ENCODE data around the gene FBXO28.

Gene FBXO28

DNA sequence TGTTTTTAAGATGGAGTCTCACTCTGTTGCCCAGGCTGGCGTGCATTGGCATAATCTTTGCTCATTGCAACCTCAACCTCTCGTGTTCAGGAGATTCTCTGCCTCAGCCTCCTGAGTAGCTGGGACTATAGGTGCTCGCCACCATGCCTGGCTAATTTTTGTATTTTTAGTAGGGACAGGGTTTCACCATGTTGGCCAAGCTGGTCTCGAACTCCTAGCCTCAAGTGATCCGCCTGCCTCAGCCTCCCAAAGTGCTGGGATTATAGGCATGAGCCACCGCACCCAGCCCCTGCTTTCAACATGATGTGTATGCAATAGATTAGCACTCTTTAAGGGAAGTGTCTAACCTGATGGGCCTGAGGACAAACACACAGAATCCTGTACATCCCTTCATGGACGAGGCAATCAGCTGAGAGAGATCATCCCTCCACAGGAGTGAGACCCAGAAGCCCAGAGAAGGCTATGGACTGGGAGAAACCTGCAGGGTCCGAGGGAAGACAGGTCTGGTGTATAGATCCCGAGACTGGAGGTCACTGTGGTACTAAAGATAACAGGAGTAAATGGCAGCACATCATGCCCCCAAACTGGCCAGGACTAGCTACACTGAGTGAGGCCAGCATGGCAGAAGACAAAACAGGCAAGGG lies 63.6 kb downstream of the FBXO28 start:
- TF ChIP-seq EZH2 (optimal IDR thresholded peaks at IDR 0.05; ENCODE audit: low read depth, low read length) (no peak), EZH2phosphoT487 (IDR thresholded peaks at IDR 0.05; ENCODE audit: low read length) (no peak)
- TF ChIP-seq, protein P1, sequence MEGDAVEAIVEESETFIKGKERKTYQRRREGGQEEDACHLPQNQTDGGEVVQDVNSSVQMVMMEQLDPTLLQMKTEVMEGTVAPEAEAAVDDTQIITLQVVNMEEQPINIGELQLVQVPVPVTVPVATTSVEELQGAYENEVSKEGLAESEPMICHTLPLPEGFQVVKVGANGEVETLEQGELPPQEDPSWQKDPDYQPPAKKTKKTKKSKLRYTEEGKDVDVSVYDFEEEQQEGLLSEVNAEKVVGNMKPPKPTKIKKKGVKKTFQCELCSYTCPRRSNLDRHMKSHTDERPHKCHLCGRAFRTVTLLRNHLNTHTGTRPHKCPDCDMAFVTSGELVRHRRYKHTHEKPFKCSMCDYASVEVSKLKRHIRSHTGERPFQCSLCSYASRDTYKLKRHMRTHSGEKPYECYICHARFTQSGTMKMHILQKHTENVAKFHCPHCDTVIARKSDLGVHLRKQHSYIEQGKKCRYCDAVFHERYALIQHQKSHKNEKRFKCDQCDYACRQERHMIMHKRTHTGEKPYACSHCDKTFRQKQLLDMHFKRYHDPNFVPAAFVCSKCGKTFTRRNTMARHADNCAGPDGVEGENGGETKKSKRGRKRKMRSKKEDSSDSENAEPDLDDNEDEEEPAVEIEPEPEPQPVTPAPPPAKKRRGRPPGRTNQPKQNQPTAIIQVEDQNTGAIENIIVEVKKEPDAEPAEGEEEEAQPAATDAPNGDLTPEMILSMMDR (IDR thresholded peaks at IDR 0.05; ENCODE audit: low read length): no peak
- Histone ChIP-seq H3K4me3 (ENCODE audit: low read length) (no peak overlapping the region), H3K4me1 (ENCODE audit: low read length) (0 out of 2 replicates have a peak, but pooled peaks cover 6% of the 10 kb centered on the region), H3K9me3 (replicated peaks; ENCODE audit: insufficient read depth, low read length) (no peaks in the 10 kb centered on the region), H3K4me2 (ENCODE audit: low read depth, low read length) (no peak overlapping the region), H3K27ac (ENCODE audit: low read length) (no peak overlapping the region), H3F3A (ENCODE audit: insufficient read depth, low read length) (peaks cover 16% of the 10 kb centered on the region), H3K36me3 (replicated peaks; ENCODE audit: insufficient read depth, low read length) (no peaks in the 10 kb centered on the region), H3K79me2 (ENCODE audit: low read length) (no peaks in the 10 kb centered on the region), H4K20me1 (ENCODE audit: insufficient read depth, low read length) (no peaks in the 10 kb centered on the region), H3K27me3 (replicated peaks; ENCODE audit: insufficient read depth, low read length) (no peaks in the 10 kb centered on the region), H3K9me2 (replicated peaks; ENCODE audit: insufficient read depth, low read length) (no peaks in the 10 kb centered on the region), H2AFZ (ENCODE audit: low read length) (no peak overlapping the region), H3K9ac (ENCODE audit: low read length) (no peak overlapping the region)
- DNase-seq: no peak

DNA sequence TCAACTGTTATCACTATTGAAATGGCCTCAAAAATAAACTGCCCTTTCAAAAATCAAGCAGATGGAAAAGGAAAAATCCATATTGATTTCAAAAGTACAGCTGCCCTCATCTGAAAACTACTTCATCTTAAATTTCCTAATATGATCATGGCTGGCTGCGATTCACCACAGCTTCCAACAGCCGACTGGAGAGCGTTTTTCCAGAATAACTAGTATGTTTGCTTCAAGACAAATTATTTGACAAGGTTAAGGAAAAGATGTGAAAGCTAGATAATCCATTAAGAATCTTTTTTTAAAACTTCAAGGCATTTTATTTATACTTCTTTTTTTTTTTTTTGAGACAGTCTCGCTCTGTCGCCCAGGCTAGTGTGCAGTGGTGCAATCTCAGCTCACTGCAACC lies 65.0 kb downstream of the FBXO28 start:
- Histone ChIP-seq H3K27ac (ENCODE audit: low read length) (no peak overlapping the region), H3K9ac (ENCODE audit: low read length) (no peak overlapping the region), H3K4me2 (ENCODE audit: low read depth, low read length) (no peak overlapping the region), H3K4me1 (ENCODE audit: low read length) (0 out of 2 replicates have a peak, but pooled peaks cover 6% of the 10 kb centered on the region), H4K20me1 (ENCODE audit: insufficient read depth, low read length) (no peaks in the 10 kb centered on the region), H3K27me3 (replicated peaks; ENCODE audit: insufficient read depth, low read length) (no peaks in the 10 kb centered on the region), H3K79me2 (ENCODE audit: low read length) (peaks cover 5% of the 10 kb centered on the region), H3K9me2 (replicated peaks; ENCODE audit: insufficient read depth, low read length) (no peaks in the 10 kb centered on the region), H2AFZ (ENCODE audit: low read length) (no peak overlapping the region), H3F3A (ENCODE audit: insufficient read depth, low read length) (peaks cover 25% of the 10 kb centered on the region), H3K4me3 (ENCODE audit: low read length) (no peak overlapping the region), H3K9me3 (replicated peaks; ENCODE audit: insufficient read depth, low read length) (no peaks in the 10 kb centered on the region), H3K36me3 (replicated peaks; ENCODE audit: insufficient read depth, low read length) (no peaks in the 10 kb centered on the region)
- TF ChIP-seq EZH2phosphoT487 (IDR thresholded peaks at IDR 0.05; ENCODE audit: low read length): no peak
- no peak for TF ChIP-seq EZH2 (optimal IDR thresholded peaks at IDR 0.05; ENCODE audit: low read depth, low read length)
- TF ChIP-seq, protein P1 (IDR thresholded peaks at IDR 0.05; ENCODE audit: low read length): no peak
- DNase-seq: no peak

- no peak overlapping the region for H3K4me3 ChIP-seq (ENCODE audit: low read length)
- H3K9me3 ChIP-seq (replicated peaks; ENCODE audit: insufficient read depth, low read length): no peaks in the 10 kb centered on the region
- H3F3A ChIP-seq (ENCODE audit: insufficient read depth, low read length): peaks cover 25% of the 10 kb centered on the region
- H3K79me2 ChIP-seq (ENCODE audit: low read length): peaks cover 25% of the 10 kb centered on the region
- H3K27me3 ChIP-seq (replicated peaks; ENCODE audit: insufficient read depth, low read length): no peaks in the 10 kb centered on the region
- H4K20me1 ChIP-seq (ENCODE audit: insufficient read depth, low read length): no peaks in the 10 kb centered on the region
- TF ChIP-seq, protein P1 (IDR thresholded peaks at IDR 0.05; ENCODE audit: low read length): no peak
- no peak for TF ChIP-seq EZH2 (optimal IDR thresholded peaks at IDR 0.05; ENCODE audit: low read depth, low read length)
- TF ChIP-seq EZH2phosphoT487 (IDR thresholded peaks at IDR 0.05; ENCODE audit: low read length): no peak
- peak overlapping the region; percentile 84; the same call in 1 of the 2 replicates for H3K9ac ChIP-seq (ENCODE audit: low read length)
- DNase-seq: no peak
- H2AFZ ChIP-seq (ENCODE audit: low read length): peak overlapping the region; percentile 90; the same call in 1 of the 2 replicates
- peaks cover 6% of the 10 kb centered on the region; the same call in 1 of the 2 replicates for H3K4me1 ChIP-seq (ENCODE audit: low read length)
- no peak overlapping the region; the same call in 1 of the 2 replicates for H3K27ac ChIP-seq (ENCODE audit: low read length)
- no peaks in the 10 kb centered on the region for H3K9me2 ChIP-seq (replicated peaks; ENCODE audit: insufficient read depth, low read length)
- H3K4me2 ChIP-seq (ENCODE audit: low read depth, low read length): peak overlapping the region; percentile 75; the same call in 1 of the 2 replicates
- no peaks in the 10 kb centered on the region for H3K36me3 ChIP-seq (replicated peaks; ENCODE audit: insufficient read depth, low read length)
Observed at GRCh38 chr1:224180783-224181452, 67.0 kb downstream of the FBXO28 start.
